ENCODE measurements around the gene MAMDC4. TPM values are rescaled to one million over a fixed set of nuclear protein-coding genes. Genes with fewer than 3 reads are reported as not detected.

MAMDC4 gene
- total and polyA plus RNA-seq, 2 of the 8 experiments (the other 6 are each of a cell fraction or from before 2014, with no cell fraction given) = 3.1 to 4.5 TPM

GRCh38 chr9:136828474-136829140, 23.5 kb upstream of the MAMDC4 start:
- H3K27me3 ChIP-seq (replicated peaks in 1 of 4; ENCODE audit: control insufficient read depth in 3 of 4, extremely low read depth in 1 of 4, insufficient read depth in 3 of 4, low read length in 3 of 4) = no peaks in the 10 kb centered on the region

More at GRCh38 chr9:136828474-136829140, 23.5 kb upstream of the MAMDC4 start:
- no peak overlapping the region for H2BK120ac ChIP-seq (replicated peaks; ENCODE audit: low read depth, low read length)
- TF ChIP-seq RNF2 (IDR thresholded peaks at IDR 0.05; ENCODE audit: borderline replicate concordance, low read depth, low read length, missing control alignments, poor library complexity, severe bottlenecking) (no peak), JUND (IDR thresholded peaks at IDR 0.05; ENCODE audit: low read length) (no peak), SAP30 (IDR thresholded peaks at IDR 0.05; ENCODE audit: insufficient read depth, insufficient replicate concordance, low read length) (no peak), CHD2 (IDR thresholded peaks at IDR 0.05; ENCODE audit: low read length) (no peak), CBX8 (IDR thresholded peaks at IDR 0.05; ENCODE audit: borderline replicate concordance, low read depth, low read length) (no peak), BACH1 (IDR thresholded peaks at IDR 0.05; ENCODE audit: low read length) (no peak)
- no peaks in the 10 kb centered on the region; a peak in 1 of 7 replicates for H3K4me1 ChIP-seq (replicated peaks in 1 of 4; ENCODE audit: control insufficient read depth in 3 of 4, insufficient read depth in 4 of 4, low read length in 3 of 4)
- H2BK20ac ChIP-seq (ENCODE audit: low read length) = no peak overlapping the region
- POLR2A ChIA-PET (ENCODE audit: partially characterized antibody) = interaction anchor here (0.7 to 20.5 kb wide), 4 partner anchors 20 to 29 kb away, joined by 3 to 248 read pairs (median 3); partner anchors contain the start of genes MAMDC4 and RABL6
- no peak overlapping the region; the same call in 1 of the 2 replicates for H4K8ac ChIP-seq (ENCODE audit: extremely low read depth, insufficient read depth, low read length)
- no peak overlapping the region for H4K91ac ChIP-seq (replicated peaks; ENCODE audit: insufficient read length, low read length)
- H3K79me1 ChIP-seq (ENCODE audit: low read depth, low read length) = peaks cover 4% of the 10 kb centered on the region; the same call in 1 of the 2 replicates
- WGBS, 2 experiments (ENCODE audit: extremely low coverage in 1 of 2, insufficient coverage in 1 of 2, insufficient read length in 1 of 2, insufficient replicate concordance in 2 of 2, low coverage in 1 of 2, low lambda C conversion rate in 2 of 2, missing lambda C conversion rate in 1 of 2) = 93% methylated on average over 29 of the region's 31 CpGs; no CpG with 5 or more reads in 1 of the 2 experiments
- no peak overlapping the region for H2AFZ ChIP-seq (ENCODE audit: low read length)
- no peak overlapping the region for H3K4me3 ChIP-seq (ENCODE audit: extremely low read depth in 1 of 4, insufficient read depth in 2 of 4, low read depth in 3 of 4, low read length in 4 of 4)
- H2BK15ac ChIP-seq (ENCODE audit: low read length) = no peak overlapping the region
- FAIRE-seq (no peak), DNase-seq (ENCODE audit: low read depth in 1 of 2, low spot score in 2 of 2) (no peak)
- no peak overlapping the region for H3K18ac ChIP-seq (ENCODE audit: extremely low read depth, low read length)
- CTCF ChIA-PET (ENCODE audit: partially characterized antibody) = interaction anchor here (1.2 to 9.0 kb wide), 3 partner anchors 14 to 147 kb away, joined by 3 to 55 read pairs (median 3); partner anchors contain the start of gene AJM1
- H3K36me3 ChIP-seq (ENCODE audit: control insufficient read depth in 2 of 4, insufficient read depth in 4 of 4, low read length in 3 of 4) = peaks cover 17 to 59% (median 45%) of the 10 kb centered on the region in 4 experiments
- no peak overlapping the region for H3K4ac ChIP-seq (replicated peaks; ENCODE audit: insufficient read length, low read depth, low read length)
- H3K4me2 ChIP-seq (ENCODE audit: insufficient read depth in 1 of 2, low read depth in 2 of 2, low read length in 2 of 2) = no peak overlapping the region
- H3K79me2 ChIP-seq (ENCODE audit: control insufficient read depth in 1 of 2, insufficient read depth in 2 of 2, low read length in 2 of 2) = no peaks in the 10 kb centered on the region
- H3K23me2 ChIP-seq (ENCODE audit: low read depth, low read length) = no peaks in the 10 kb centered on the region
- H3K9me3 ChIP-seq (ENCODE audit: insufficient read depth in 2 of 2, low read depth in 1 of 2, low read length in 1 of 2) = no peaks in the 10 kb centered on the region
- peaks cover 5 to 29% of the 10 kb centered on the region in 2 experiments for H4K20me1 ChIP-seq (replicated peaks in 1 of 2; ENCODE audit: control insufficient read depth in 1 of 2, insufficient read depth in 2 of 2, low read length in 2 of 2)
- H3K23ac ChIP-seq (ENCODE audit: insufficient read length) = no peak overlapping the region
- no peak overlapping the region for H2BK12ac ChIP-seq (ENCODE audit: low read depth, low read length)
- H3K27ac ChIP-seq (ENCODE audit: low read depth, low read length) = no peak overlapping the region
- no peak overlapping the region for H3K9ac ChIP-seq (replicated peaks in 1 of 4; ENCODE audit: extremely low read depth in 1 of 4, low read depth in 3 of 4, low read length in 3 of 4)
- no peak overlapping the region for H2AK5ac ChIP-seq (ENCODE audit: low read depth, low read length)
- H4K5ac ChIP-seq (ENCODE audit: insufficient read length, low read depth, low read length) = no peak overlapping the region
- peak overlapping the region; percentile 44; the same call in 1 of the 2 replicates for H2BK5ac ChIP-seq (ENCODE audit: low read depth, low read length)
- no peak overlapping the region for H3K14ac ChIP-seq (ENCODE audit: insufficient read length)
- no peak overlapping the region for H3K56ac ChIP-seq (replicated peaks; ENCODE audit: insufficient read length, low read depth, low read length)

Data from H1 (cell line).